Measurements from ENCODE around the gene ROR2.

ROR2 gene

GRCh38 chr9:91765296-91765695 is 184.7 kb downstream of the ROR2 start:
- DNase-seq (ENCODE audit: extremely low spot score, insufficient read length, low read depth) (no peak), FAIRE-seq (no peak)

- DNase-seq (ENCODE audit: extremely low spot score, insufficient read length, low read depth) = no peak
- no peak for FAIRE-seq
Measured at GRCh38 chr9:91764661-91765060, 185.4 kb downstream of the ROR2 start.

- no peak for DNase-seq (ENCODE audit: extremely low spot score, insufficient read length, low read depth)
- no peak for FAIRE-seq
Measured at GRCh38 chr9:91761362-91761761, 188.7 kb downstream of the ROR2 start.

DNA sequence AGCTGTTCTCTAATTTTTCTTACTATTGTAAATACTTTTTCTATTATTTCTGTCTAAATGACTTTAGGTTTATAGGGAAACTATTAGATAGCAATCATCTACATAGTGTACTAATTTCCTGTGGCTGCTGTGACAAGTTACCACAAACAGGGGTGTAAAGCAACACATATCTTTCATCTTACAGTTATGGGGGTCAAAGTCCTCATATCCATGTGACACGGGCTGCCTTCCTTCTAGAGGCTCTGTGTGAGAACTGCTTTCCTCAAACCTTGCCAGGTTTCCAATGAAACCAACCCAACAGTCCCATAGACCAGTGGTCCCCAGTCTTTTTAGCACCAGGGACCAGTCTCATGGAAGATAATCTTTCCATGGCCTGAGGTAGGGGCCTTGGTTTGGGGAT is 189.1 kb downstream of the ROR2 start:
- no peak for FAIRE-seq
- no peak for DNase-seq (ENCODE audit: extremely low spot score, insufficient read length, low read depth)

GRCh38 chr9:91758491-91758981 is 191.5 kb downstream of the ROR2 start:
- DNase-seq (ENCODE audit: extremely low spot score, insufficient read length, low read depth) = no peak
- peak; percentile 94 for FAIRE-seq

GRCh38 chr9:91757782-91758181 is 192.2 kb downstream of the ROR2 start:
- no peak for DNase-seq (ENCODE audit: extremely low spot score, insufficient read length, low read depth)
- no peak for FAIRE-seq

DNA sequence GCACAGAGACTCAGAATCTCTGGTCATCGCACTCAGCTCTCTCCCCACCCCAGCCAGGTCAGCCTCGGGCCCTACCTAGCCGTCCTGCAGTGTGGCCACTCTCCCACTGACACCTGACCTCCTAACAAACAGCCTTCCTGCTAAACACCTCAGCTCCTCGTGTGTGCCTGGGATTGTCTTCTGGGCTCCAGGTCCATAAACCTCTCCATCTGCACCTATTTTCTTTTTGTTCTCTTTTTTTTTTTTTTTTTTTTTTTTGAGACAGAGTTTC is 193.6 kb downstream of the ROR2 start:
- FAIRE-seq = no peak
- no peak for DNase-seq (ENCODE audit: extremely low spot score, insufficient read length, low read depth)

DNA sequence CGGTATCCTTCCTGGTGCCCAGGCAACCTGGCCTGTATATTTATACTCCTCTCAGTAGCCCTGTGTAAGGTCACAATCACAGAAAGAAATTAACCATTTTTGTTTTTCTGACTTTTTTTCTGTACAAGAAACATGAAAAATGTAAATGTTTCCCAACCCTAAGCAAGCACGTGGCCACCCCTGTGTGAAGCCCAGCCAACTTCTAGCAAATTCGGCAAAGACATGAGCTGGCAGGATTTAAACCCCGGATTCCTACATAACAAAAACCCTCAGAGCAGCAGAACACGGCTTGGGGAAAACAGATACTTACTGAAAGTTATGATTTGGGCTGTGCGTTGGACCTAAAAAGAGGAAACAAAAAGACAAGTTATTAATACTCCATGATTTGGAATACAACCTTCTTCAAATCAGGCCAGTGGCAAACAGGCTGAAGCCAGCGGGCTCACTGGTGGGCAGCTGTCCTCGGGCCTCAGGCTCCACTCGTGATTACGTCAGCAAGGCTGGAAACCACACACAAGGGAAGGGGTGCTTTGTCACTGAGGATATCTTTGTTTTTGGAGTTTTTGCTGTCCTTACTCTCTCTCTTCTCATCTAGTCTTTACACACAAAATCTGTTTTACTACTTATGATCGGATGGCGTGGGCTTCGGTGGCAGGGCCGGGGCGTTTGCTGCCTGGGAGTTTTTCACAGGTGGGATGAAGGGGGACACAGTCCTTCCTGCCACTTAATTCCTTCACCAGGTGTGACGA is 194.1 kb downstream of the ROR2 start:
- FAIRE-seq (no peak), DNase-seq (ENCODE audit: extremely low spot score, insufficient read length, low read depth) (no peak)

- FAIRE-seq = no peak
- no peak for DNase-seq (ENCODE audit: extremely low spot score, insufficient read length, low read depth)
Measured at GRCh38 chr9:91753711-91754110, 196.3 kb downstream of the ROR2 start.

DNA sequence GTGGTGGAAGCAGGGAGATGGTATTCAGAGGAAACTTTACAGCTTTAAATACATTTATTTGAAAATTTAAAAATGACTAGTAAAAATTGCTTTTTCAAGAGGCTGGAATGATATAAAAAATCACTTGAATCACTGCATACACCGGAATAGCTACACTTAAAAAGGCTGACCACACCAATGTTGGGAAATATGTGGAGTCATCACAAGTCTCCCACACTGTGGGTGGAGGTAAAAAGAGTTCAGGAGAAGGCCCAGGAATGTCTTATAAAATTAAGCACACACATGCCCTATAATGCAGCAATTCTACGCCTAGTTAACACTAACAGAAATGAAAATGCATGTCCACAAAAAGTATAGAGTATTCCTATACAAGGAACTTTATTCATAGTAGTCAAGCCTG is 198.1 kb downstream of the ROR2 start:
- FAIRE-seq (no peak), DNase-seq (ENCODE audit: extremely low spot score, insufficient read length, low read depth) (no peak)

DNA sequence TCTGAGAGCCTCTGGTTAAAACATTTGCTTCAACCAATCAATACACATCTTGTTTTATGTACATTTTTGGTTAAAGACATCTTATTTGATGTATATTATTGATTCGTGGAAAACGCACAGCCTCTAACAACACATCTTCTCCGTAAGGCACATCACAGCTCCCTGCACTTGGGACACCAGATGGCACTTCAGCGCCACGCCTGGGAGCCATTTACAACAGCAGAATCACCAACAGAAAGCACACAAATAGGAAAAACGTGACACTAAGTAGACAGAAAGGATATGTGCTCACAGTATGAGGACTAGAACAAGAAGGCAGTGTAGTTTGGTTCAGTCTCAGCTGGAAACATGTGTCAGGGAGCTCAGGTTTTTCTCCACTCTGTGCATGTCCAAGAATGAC is 199.7 kb downstream of the ROR2 start:
- FAIRE-seq (no peak), DNase-seq (ENCODE audit: extremely low spot score, insufficient read length, low read depth) (no peak)

GRCh38 chr9:91746904-91747303 is 203.1 kb downstream of the ROR2 start:
- DNase-seq (ENCODE audit: extremely low spot score, insufficient read length, low read depth) (no peak), FAIRE-seq (no peak)

- no peak for FAIRE-seq
- DNase-seq (ENCODE audit: extremely low spot score, insufficient read length, low read depth) = no peak
Measured at GRCh38 chr9:91746357-91746756, 203.7 kb downstream of the ROR2 start.

- no peak for DNase-seq (ENCODE audit: extremely low spot score, insufficient read length, low read depth)
- no peak for FAIRE-seq
Measured at GRCh38 chr9:91744114-91744513, 205.9 kb downstream of the ROR2 start.

DNA sequence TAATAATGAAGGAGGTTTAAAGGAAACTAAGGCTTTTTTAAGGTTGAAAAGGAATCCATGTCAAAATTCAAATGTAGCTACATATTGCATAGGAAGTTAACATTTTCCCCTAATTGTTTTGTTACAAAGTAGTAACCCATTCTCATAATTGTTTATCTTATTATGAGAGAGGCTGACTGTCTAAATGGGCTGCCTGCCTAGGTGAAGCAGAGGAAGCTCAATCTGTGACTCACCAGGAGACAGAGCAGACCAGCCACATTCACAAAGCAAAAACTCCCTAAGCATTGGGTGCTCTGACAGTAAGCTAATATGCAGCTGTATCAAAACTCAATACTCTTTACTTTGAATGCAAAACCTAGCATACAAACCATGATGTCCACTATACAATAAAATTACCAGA is 208.5 kb downstream of the ROR2 start:
- FAIRE-seq (no peak), DNase-seq (ENCODE audit: extremely low spot score, insufficient read length, low read depth) (no peak)

DNA sequence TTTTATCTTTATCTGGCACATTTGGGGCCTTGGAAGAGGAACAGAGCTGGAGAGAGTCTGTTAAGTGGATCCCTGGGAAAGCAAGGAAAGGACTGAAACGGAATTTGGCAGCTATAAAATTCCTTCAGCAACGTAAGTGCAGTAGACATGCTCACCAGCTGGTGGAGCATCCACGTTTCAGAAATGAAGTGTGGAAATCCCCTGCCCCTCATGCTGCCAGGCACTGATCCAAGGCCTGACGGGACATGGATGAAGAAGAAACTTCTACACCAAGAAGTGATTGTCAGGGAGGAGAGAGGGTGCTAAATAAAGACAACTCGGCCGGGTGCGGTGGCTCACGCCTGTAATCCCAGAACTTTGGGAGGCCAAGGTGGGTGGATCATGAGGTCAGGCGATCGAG is 209.3 kb downstream of the ROR2 start:
- FAIRE-seq (no peak), DNase-seq (ENCODE audit: extremely low spot score, insufficient read length, low read depth) (no peak)

- no peak for FAIRE-seq
Measured at GRCh38 chr9:91736898-91737601, 213.0 kb downstream of the ROR2 start.

DNA sequence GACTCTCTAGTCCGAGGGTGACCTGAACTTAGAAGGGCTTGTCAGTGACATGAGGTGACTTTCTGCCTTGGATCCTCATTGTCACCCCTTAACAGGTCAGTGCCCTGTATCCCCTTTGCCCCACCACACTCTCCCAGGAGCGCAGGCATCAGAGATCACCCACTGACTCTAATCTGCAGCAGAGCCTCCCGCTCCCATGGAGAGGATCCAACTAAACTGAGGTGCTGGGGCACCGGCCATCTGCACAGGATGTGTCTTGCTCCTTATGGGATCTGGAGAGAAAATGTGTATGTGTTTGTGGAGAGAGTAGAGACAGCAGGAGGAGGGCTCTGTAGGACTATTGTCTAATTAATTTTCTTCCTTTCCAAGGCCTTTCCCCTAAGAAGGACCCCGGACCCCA is 213.7 kb downstream of the ROR2 start:
- no peak for DNase-seq (ENCODE audit: extremely low spot score, insufficient read length, low read depth)
- FAIRE-seq = no peak

More at GRCh38 chr9:91736898-91737601, 213.0 kb downstream of the ROR2 start:
- no peak for DNase-seq (ENCODE audit: extremely low spot score, insufficient read length, low read depth)

- DNase-seq (ENCODE audit: extremely low spot score, insufficient read length, low read depth) (no peak), FAIRE-seq (no peak)
Measured at GRCh38 chr9:91735049-91735448, 215.0 kb downstream of the ROR2 start.

DNA sequence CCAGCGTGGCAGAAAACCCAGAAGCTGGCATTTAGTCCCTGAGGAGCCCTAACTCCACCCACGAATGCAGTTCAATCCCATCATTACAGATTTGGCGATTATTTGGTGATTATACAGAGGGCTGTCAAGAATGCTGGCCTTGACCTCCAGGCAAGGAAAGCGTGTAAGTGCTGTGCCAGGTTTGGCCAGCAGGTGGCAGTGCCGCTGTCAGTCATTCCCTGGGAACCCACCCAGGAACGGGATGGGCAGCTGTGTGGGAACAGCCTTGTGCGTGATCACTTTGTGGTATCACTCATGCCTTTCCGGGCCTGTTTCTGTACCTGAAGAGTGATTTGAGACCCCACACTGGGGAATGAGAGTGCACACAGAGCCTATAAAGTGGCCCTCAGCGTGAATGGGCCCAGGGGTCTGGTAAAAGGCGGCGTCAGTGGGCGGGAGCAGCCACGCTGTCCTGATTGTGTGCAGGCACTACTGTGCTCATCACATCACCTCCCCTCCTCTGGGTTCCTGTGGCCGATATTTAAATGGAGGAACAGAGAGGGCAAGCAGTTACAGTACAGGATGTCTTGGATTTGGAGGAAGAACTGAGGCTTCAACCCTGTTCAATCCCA is 215.6 kb downstream of the ROR2 start:
- DNase-seq (ENCODE audit: extremely low spot score, insufficient read length, low read depth) (peak; percentile 64), FAIRE-seq (peak; percentile 65)

DNA sequence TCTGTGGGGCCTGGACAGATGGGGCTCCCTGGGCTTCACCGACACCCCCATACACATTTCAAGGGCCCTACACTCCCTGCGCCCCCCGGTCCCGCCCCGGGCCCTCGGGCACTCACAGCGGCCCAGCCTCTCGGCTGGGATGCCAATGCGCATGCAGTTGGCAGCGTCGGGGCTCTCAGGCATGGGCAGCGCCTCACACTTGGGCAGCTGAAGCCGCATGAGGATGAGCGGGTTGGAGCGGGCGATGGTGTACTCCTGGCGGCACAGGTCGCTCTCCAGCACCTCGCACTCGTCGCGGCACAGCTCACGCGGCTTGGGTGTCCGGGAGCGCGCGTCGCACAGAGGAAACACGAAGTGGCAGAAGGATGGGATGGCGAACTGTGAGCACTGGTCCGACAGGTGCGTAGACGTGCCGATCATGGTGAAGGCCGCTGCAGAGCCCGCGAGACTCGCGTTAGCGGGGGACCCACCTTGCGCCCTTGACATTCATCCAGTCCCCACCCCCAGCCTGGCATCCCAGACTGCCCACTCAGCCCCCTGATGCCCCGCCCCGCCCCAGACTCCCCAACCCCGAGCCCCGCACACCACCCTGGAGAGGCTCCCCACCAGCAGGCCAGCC is 216.9 kb downstream of the ROR2 start:
- no peak for FAIRE-seq
- DNase-seq (ENCODE audit: extremely low spot score, insufficient read length, low read depth) = no peak
